ENCODE data around the gene MGAT4A. TPM values are rescaled to one million over a fixed set of nuclear protein-coding genes. Genes with fewer than 3 reads are reported as not detected.

Gene MGAT4A
- total RNA-seq, 2 experiments from 2014 or later: 10.1 to 15.4 TPM

DNA sequence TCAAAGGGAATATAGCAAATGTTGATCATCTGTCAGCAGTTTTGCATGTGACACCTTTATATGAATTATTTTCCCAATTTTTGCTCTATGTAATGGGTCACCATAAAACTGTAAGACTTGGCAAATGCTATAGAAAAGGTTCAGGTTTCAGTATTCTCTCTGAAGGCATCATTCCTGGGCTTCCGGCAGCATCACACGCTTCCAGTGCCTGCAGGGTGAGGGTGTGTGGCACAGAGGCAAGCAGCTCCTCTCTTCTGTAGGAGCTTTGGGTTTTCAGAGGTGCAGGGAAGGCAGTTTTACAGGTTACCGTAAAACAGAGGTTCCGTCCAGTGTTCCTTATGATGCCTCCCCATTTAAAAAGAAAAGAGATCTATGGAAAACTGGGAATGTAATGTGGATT is 141.4 kb downstream of the MGAT4A start:
- Histone ChIP-seq H3K36me3 (ENCODE audit: insufficient read depth, low read length) (no peaks in the 10 kb centered on the region), H3K9me2 (ENCODE audit: insufficient read depth, low read length) (no peaks in the 10 kb centered on the region)
- CTCF ChIA-PET (ENCODE audit: unreplicated experiment): no interaction called here

DNA sequence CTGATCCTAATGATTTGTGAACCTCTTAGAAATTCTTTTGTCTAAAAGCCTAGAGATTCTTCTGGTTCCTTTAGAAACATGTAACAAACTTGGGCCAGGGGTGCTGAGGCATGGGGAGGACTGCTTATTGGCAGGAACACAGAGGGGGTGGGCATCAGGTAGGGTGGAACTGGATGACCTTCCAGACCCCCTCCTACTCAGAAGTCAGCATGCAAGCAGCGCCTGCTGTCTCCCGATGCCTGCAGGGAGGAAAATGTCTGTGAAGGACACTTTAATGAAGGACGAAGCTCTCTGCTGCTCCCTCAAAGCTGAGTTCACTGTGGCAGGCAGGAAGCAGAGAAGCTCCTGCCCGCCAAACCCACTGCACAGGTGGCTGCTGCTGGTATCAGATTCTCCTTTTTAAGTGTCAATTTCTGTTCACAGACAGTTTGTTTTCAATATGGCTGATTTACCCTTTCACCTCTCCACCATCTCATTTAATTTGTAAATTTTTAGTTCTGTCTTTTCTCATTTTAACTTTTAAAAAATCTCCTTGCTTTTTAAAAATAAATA is 142.0 kb downstream of the MGAT4A start:
- Histone ChIP-seq H3K4me1 (ENCODE audit: insufficient read depth, low read length, poor library complexity, severe bottlenecking) (no peaks in the 10 kb centered on the region), H3K4me3 (ENCODE audit: low read depth, low read length, poor library complexity, severe bottlenecking) (no peak overlapping the region), H3K4me2 (ENCODE audit: low read length) (no peak overlapping the region), H4K20me1 (ENCODE audit: insufficient read depth, low read length) (no peaks in the 10 kb centered on the region), H3K36me3 (ENCODE audit: insufficient read depth, low read length) (no peaks in the 10 kb centered on the region), H3K9me2 (ENCODE audit: insufficient read depth, low read length) (no peaks in the 10 kb centered on the region), H2AFZ (ENCODE audit: low read length) (no peak overlapping the region), H3K9me3 (ENCODE audit: low read length) (no peaks in the 10 kb centered on the region), H3K79me2 (ENCODE audit: insufficient read depth, low read depth, low read length) (no peaks in the 10 kb centered on the region), H3K27ac (ENCODE audit: low read depth, low read length, poor library complexity, severe bottlenecking) (no peak overlapping the region)
- CTCF ChIA-PET (ENCODE audit: unreplicated experiment): no interaction called here
- BruUV-seq (replicated peaks): no TSS peak
- intact Hi-C loops (cut with micrococcal nuclease; ENCODE audit: unreplicated experiment): no loop called here
- DNase-seq (ENCODE audit: low spot score): no peak
- POLR2A ChIA-PET: no interaction called here
- no peak for TF ChIP-seq EZH2phosphoT487 (IDR thresholded peaks at IDR 0.05; ENCODE audit: borderline replicate concordance, low read depth, low read length)
- TF ChIP-seq, protein P1, sequence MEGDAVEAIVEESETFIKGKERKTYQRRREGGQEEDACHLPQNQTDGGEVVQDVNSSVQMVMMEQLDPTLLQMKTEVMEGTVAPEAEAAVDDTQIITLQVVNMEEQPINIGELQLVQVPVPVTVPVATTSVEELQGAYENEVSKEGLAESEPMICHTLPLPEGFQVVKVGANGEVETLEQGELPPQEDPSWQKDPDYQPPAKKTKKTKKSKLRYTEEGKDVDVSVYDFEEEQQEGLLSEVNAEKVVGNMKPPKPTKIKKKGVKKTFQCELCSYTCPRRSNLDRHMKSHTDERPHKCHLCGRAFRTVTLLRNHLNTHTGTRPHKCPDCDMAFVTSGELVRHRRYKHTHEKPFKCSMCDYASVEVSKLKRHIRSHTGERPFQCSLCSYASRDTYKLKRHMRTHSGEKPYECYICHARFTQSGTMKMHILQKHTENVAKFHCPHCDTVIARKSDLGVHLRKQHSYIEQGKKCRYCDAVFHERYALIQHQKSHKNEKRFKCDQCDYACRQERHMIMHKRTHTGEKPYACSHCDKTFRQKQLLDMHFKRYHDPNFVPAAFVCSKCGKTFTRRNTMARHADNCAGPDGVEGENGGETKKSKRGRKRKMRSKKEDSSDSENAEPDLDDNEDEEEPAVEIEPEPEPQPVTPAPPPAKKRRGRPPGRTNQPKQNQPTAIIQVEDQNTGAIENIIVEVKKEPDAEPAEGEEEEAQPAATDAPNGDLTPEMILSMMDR (conservative IDR thresholded peaks at IDR 0.05; ENCODE audit: low read length): no peak

More for the DNA sequence above, 141.4 kb downstream of the MGAT4A start:
- H3K9me3 ChIP-seq (ENCODE audit: low read length): no peaks in the 10 kb centered on the region
- no peak overlapping the region for H3K27ac ChIP-seq (ENCODE audit: low read depth, low read length, poor library complexity, severe bottlenecking)
- H3K4me1 ChIP-seq (ENCODE audit: insufficient read depth, low read length, poor library complexity, severe bottlenecking): no peaks in the 10 kb centered on the region
- H2AFZ ChIP-seq (ENCODE audit: low read length): no peak overlapping the region
- no peak for TF ChIP-seq EZH2phosphoT487 (IDR thresholded peaks at IDR 0.05; ENCODE audit: borderline replicate concordance, low read depth, low read length)
- TF ChIP-seq, protein P1 (conservative IDR thresholded peaks at IDR 0.05; ENCODE audit: low read length): no peak
- H3K79me2 ChIP-seq (ENCODE audit: insufficient read depth, low read depth, low read length): no peaks in the 10 kb centered on the region
- H4K20me1 ChIP-seq (ENCODE audit: insufficient read depth, low read length): no peaks in the 10 kb centered on the region
- BruUV-seq (replicated peaks): no TSS peak
- POLR2A ChIA-PET: no interaction called here
- no peak for DNase-seq (ENCODE audit: low spot score)
- H3K4me3 ChIP-seq (ENCODE audit: low read depth, low read length, poor library complexity, severe bottlenecking): no peak overlapping the region
- no peak overlapping the region for H3K4me2 ChIP-seq (ENCODE audit: low read length)
- intact Hi-C loops (cut with micrococcal nuclease; ENCODE audit: unreplicated experiment): no loop called here

DNA sequence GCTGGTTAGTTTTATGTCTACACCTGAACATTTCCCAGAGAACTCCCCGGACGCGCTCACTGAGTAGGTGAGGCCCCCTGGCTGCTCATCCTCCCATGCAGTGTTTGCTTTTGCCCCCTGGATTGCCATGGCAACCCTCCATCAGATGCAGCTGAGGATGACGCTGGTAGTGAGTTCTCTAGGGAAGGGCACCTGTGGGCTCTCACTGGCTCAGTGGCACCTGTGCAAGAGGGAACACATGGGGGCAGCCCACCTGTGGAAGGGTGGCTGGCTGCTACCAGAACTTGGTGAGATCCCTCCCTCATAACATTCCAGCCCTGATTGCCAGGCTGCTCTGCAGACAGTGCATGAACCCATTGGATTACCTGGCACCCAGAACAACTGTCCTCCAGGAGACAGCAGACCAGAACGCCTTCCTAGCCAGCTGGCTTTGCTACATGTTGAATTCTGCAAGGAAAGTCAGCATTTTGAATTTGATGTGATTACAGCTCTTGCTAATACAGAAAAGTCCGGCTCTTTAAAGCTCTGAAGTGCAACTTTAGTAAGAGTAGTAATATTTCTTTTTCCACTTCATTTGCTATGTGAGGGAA is 144.3 kb downstream of the MGAT4A start:
- Histone ChIP-seq H3K4me3 (ENCODE audit: low read depth, low read length, poor library complexity, severe bottlenecking) (no peak overlapping the region), H3K79me2 (ENCODE audit: insufficient read depth, low read depth, low read length) (no peaks in the 10 kb centered on the region), H3K4me2 (ENCODE audit: low read length) (no peak overlapping the region), H3K36me3 (ENCODE audit: insufficient read depth, low read length) (peaks cover 5% of the 10 kb centered on the region; the same call in 1 of the 2 replicates), H3K9me2 (ENCODE audit: insufficient read depth, low read length) (no peaks in the 10 kb centered on the region), H2AFZ (ENCODE audit: low read length) (no peak overlapping the region), H3K27ac (ENCODE audit: low read depth, low read length, poor library complexity, severe bottlenecking) (no peak overlapping the region), H3K9me3 (ENCODE audit: low read length) (no peaks in the 10 kb centered on the region), H4K20me1 (ENCODE audit: insufficient read depth, low read length) (no peaks in the 10 kb centered on the region), H3K4me1 (ENCODE audit: insufficient read depth, low read length, poor library complexity, severe bottlenecking) (no peaks in the 10 kb centered on the region)
- ChIA-PET POLR2A (interaction anchor here (0.6 kb wide), 1 partner anchor 269 kb away, joined by 3 read pairs; no protein-coding TSS in a partner anchor), CTCF (ENCODE audit: unreplicated experiment) (no interaction called here)
- no peak for TF ChIP-seq EZH2phosphoT487 (IDR thresholded peaks at IDR 0.05; ENCODE audit: borderline replicate concordance, low read depth, low read length)
- TF ChIP-seq, protein P1 (conservative IDR thresholded peaks at IDR 0.05; ENCODE audit: low read length): no peak
- intact Hi-C loops (cut with micrococcal nuclease; ENCODE audit: unreplicated experiment): no loop called here
- DNase-seq (ENCODE audit: low spot score): no peak
- BruUV-seq (replicated peaks): no TSS peak

Data from OCI-LY7 (cell line).